Keratinocyte (primary cell): ENCODE data around the gene CFAP68. TPM values are rescaled to one million over a fixed set of nuclear protein-coding genes. Genes with fewer than 3 reads are reported as not detected.
"Not testable (repeated sequence)": the region's sequence is repeated elsewhere in the genome, so short reads cannot be mapped to it uniquely, and the experiment has no call there.

Experiments
- DNase-seq: peaks from one replicate; pipeline ENCODE4 v3.0.0-alpha.2; 2011; ENCODE audit warnings: low read depth, missing footprints, low spot score
- FAIRE-seq: peaks from 2 replicates; lab custom pipeline; 2011; peaks lifted over from hg19 to GRCh38; lab: Jason Lieb, UNC
- H2AFZ ChIP-seq: 2 replicates; pipeline ENCODE4 v1.6.0; 2012; ENCODE audit warnings: low read length, control low read depth, inconsistent platforms; ENCODE audit not compliant: control insufficient read depth
- H3K27ac ChIP-seq: 2 replicates; pipeline ENCODE4 v1.5.1; 2011; ENCODE audit warnings: low read length; ENCODE audit not compliant: control insufficient read depth, insufficient read depth
- H3K27me3 ChIP-seq: 3 replicates; pipeline ENCODE4 v1.6.0; 2011; ENCODE audit warnings: low read length; ENCODE audit not compliant: control insufficient read depth, insufficient read depth; ENCODE audit errors: extremely low read depth
- H3K36me3 ChIP-seq, 2 experiments: 2 replicates in 1 of 2; 3 replicates in 1 of 2; pipeline ENCODE4 v1.5.1; 2011; ENCODE audit warnings: low read length in 2 of 2, mild to moderate bottlenecking in 1 of 2; ENCODE audit not compliant: control insufficient read depth in 2 of 2, insufficient read depth in 2 of 2; ENCODE audit errors: extremely low read depth in 1 of 2
- H3K4me1 ChIP-seq: 3 replicates; pipeline ENCODE4 v1.5.1; 2011; ENCODE audit warnings: low read length; ENCODE audit not compliant: control insufficient read depth, insufficient read depth; ENCODE audit errors: extremely low read depth
- H3K4me2 ChIP-seq: 3 replicates; pipeline ENCODE4 v1.6.0; 2011; ENCODE audit warnings: low read depth, low read length; ENCODE audit not compliant: control insufficient read depth, insufficient read depth; ENCODE audit errors: extremely low read depth
- H3K4me3 ChIP-seq, 3 experiments: fragments of 200-600 bp in 1 of 3; sonication (generic) in 1 of 3; 2 replicates in 2 of 3; 3 replicates in 1 of 3; pipeline ENCODE4 v1.5.1; 2011 to 2016; ENCODE audit warnings: low read length in 3 of 3, mild to moderate bottlenecking in 3 of 3, control low read depth in 2 of 3, inconsistent platforms in 1 of 3, low read depth in 1 of 3, mixed read lengths in 1 of 3, mixed run types in 1 of 3, moderate library complexity in 1 of 3; ENCODE audit not compliant: control insufficient read depth in 2 of 3, insufficient read depth in 2 of 3; ENCODE audit errors: extremely low read depth in 1 of 3
- H3K79me2 ChIP-seq: 2 replicates; pipeline ENCODE4 v1.6.0; 2012; ENCODE audit warnings: low read length; ENCODE audit not compliant: control insufficient read depth, insufficient read depth
- H3K9ac ChIP-seq: 3 replicates; pipeline ENCODE4 v1.6.0; 2011; ENCODE audit warnings: low read length; ENCODE audit not compliant: control insufficient read depth, insufficient read depth; ENCODE audit errors: extremely low read depth
- H3K9me1 ChIP-seq: 3 replicates; pipeline ENCODE4 v1.6.0; 2011; ENCODE audit warnings: low read length; ENCODE audit not compliant: control insufficient read depth, insufficient read depth; ENCODE audit errors: extremely low read depth
- H3K9me3 ChIP-seq: 2 replicates; pipeline ENCODE4 v1.5.1; 2012; ENCODE audit warnings: low read depth, low read length; ENCODE audit not compliant: control insufficient read depth
- H4K20me1 ChIP-seq: 3 replicates; pipeline ENCODE4 v1.6.0; 2011; ENCODE audit warnings: low read length; ENCODE audit not compliant: control insufficient read depth, insufficient read depth; ENCODE audit errors: extremely low read depth
- EZH2 ChIP-seq: IDR thresholded peaks from one replicate; pipeline ENCODE4 v1.6.1; 2012; ENCODE audit warnings: inconsistent platforms, mild to moderate bottlenecking, low read length, moderate library complexity
- dilution Hi-C: fragments of 300-500 bp; cut with MboI; formaldehyde crosslinking; loops from one replicate; pipeline ENCODE4 v1.7.0; 2020; ENCODE audit warnings: low sequenced_read_pairs; ENCODE audit not compliant: extremely low pct_ligation_motif_present
- polyA plus RNA-seq, 5 experiments: library from polyadenylated mRNA; depleted of rRNA in 3 of 5; stranded (reverse) in 3 of 5; stranded (forward) in 1 of 5; unstranded in 1 of 5; fragments of >200 nt; gene quantifications; 1 replicate in 1 of 5; 2 replicates in 3 of 5; 3 replicates in 1 of 5; pipeline versions ENCODE4 v1.2.1 to v1.2.3, GENCODE V29; 2011 to 2012; ENCODE audit warnings: missing spikeins in 2 of 5, low read depth in 1 of 5, low replicate concordance in 1 of 5
- TF ChIP-seq, protein P1 (sequence below), 3 experiments: IDR thresholded peaks in 1 of 3; conservative IDR thresholded peaks in 1 of 3; optimal IDR thresholded peaks in 1 of 3; 2 replicates in 2 of 3; 3 replicates in 1 of 3; pipeline versions ENCODE3 to v1.5.1; 2011; ENCODE audit warnings: low read length in 3 of 3, mild to moderate bottlenecking in 3 of 3, moderate library complexity in 2 of 3, control low read depth in 1 of 3, inconsistent platforms in 1 of 3; ENCODE audit not compliant: insufficient read depth in 2 of 3; ENCODE audit errors: extremely low read depth in 1 of 3

Gene CFAP68
- polyA plus RNA-seq, 1 donor (not counting 4 experiments of a cell fraction or from before 2014, with no cell fraction given): 63.8 TPM

DNA sequence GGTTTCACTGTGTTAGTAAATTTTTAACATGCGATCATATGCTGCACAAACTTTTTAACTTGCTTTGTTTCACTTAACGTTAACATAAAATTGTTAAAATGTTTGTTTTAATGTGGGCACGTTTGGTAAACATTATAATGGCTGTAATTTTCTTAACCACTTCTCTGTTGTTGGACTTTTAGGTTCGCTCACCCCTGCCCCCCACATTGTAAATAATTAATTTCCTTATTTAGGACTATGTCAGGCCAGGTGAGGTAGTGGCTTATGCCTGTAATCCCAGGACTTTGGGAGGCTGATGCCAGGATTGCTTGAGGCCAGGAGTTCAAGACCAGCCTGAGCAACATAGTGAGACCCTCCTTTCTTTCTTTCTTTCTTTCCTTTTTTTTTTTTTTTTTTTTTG, 51.1 kb downstream of the CFAP68 start:
- TF ChIP-seq, protein P1, sequence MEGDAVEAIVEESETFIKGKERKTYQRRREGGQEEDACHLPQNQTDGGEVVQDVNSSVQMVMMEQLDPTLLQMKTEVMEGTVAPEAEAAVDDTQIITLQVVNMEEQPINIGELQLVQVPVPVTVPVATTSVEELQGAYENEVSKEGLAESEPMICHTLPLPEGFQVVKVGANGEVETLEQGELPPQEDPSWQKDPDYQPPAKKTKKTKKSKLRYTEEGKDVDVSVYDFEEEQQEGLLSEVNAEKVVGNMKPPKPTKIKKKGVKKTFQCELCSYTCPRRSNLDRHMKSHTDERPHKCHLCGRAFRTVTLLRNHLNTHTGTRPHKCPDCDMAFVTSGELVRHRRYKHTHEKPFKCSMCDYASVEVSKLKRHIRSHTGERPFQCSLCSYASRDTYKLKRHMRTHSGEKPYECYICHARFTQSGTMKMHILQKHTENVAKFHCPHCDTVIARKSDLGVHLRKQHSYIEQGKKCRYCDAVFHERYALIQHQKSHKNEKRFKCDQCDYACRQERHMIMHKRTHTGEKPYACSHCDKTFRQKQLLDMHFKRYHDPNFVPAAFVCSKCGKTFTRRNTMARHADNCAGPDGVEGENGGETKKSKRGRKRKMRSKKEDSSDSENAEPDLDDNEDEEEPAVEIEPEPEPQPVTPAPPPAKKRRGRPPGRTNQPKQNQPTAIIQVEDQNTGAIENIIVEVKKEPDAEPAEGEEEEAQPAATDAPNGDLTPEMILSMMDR (optimal IDR thresholded peaks at IDR 0.05 in 1 of 3, IDR thresholded peaks at IDR 0.05 in 1 of 3, conservative IDR thresholded peaks at IDR 0.05 in 1 of 3; ENCODE audit: extremely low read depth in 1 of 3, insufficient read depth in 2 of 3, low read length in 3 of 3): no peak
- no peak for TF ChIP-seq EZH2
- dilution Hi-C loops: no loop called here

DNA sequence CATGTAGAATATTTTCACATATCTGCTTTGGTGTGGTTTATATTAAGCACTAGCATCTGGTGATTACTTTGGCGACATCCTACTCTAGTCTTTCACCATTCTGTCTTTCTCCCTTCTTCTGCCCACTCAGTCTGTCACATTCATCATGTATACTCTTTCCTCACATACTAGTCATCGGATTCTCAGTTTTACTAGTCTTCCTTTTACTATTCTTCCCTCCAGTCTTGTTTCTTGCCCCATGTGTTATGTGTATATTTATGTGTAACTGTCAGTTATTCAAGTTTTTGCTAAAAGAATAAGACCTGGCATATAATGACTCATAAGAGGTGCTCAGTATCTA, 53.2 kb downstream of the CFAP68 start:
- Histone ChIP-seq H3K79me2 (no peaks in the 10 kb centered on the region), H4K20me1 (no peaks in the 10 kb centered on the region), H3K27ac (no peak overlapping the region), H3K27me3 (no peaks in the 10 kb centered on the region), H3K36me3 (no peaks in the 10 kb centered on the region), H2AFZ (no peak overlapping the region), H3K4me2 (no peak overlapping the region), H3K4me3 (no peak overlapping the region), H3K9ac (no peak overlapping the region), H3K9me1 (no peaks in the 10 kb centered on the region), H3K4me1 (peaks cover 4% of the 10 kb centered on the region), H3K9me3 (no peaks in the 10 kb centered on the region)
- DNase-seq (no peak), FAIRE-seq (no peak)
- dilution Hi-C loops: no loop called here
- no peak for TF ChIP-seq EZH2
- TF ChIP-seq, protein P1 (optimal IDR thresholded peaks at IDR 0.05 in 1 of 3, IDR thresholded peaks at IDR 0.05 in 1 of 3, conservative IDR thresholded peaks at IDR 0.05 in 1 of 3; ENCODE audit: extremely low read depth in 1 of 3, insufficient read depth in 2 of 3, low read length in 3 of 3): no peak

More for the DNA sequence above, 51.1 kb downstream of the CFAP68 start:
- peaks cover 10% of the 10 kb centered on the region for H3K4me1 ChIP-seq
- H3K9me1 ChIP-seq: no peaks in the 10 kb centered on the region
- no peaks in the 10 kb centered on the region for H3K79me2 ChIP-seq
- no peak overlapping the region for H3K4me2 ChIP-seq
- H3K36me3 ChIP-seq: no peaks in the 10 kb centered on the region
- H3K27me3 ChIP-seq: no peaks in the 10 kb centered on the region
- DNase-seq (no peak), FAIRE-seq (no peak)
- H2AFZ ChIP-seq: no peak overlapping the region
- no peak overlapping the region for H3K4me3 ChIP-seq
- no peak overlapping the region for H3K9ac ChIP-seq
- H3K27ac ChIP-seq: no peak overlapping the region
- H4K20me1 ChIP-seq: no peaks in the 10 kb centered on the region
- no peaks in the 10 kb centered on the region for H3K9me3 ChIP-seq

DNA sequence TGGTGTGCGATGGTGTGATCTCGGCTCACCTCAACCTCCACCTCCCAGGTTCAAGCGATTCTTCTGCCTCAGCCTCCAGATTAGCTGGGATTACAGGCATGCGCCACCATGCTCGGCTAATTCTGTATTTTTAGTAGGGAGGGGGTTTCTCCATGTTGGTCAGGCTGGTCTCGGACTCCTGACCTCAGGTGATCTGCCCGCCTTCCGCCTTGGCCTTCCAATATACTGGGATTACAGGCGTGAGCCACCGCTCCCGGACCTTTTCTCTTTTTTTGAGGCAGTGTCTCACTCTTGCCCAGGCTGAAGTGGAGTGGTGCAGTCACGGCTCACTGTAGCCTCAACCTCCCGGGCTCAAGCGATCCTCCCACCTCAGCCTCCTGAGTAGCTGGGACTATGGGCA, 53.8 kb downstream of the CFAP68 start:
- H3K9me1 ChIP-seq, H3K36me3 ChIP-seq, dilution Hi-C loops, H3K27ac ChIP-seq, H3K9me3 ChIP-seq, H3K4me2 ChIP-seq, H3K79me2 ChIP-seq, H2AFZ ChIP-seq, H3K4me1 ChIP-seq, H3K27me3 ChIP-seq, H3K4me3 ChIP-seq, H4K20me1 ChIP-seq, H3K9ac ChIP-seq, FAIRE-seq, DNase-seq: not testable (repeated sequence)
